Measurements from ENCODE around the gene CSF3R.
A peak's percentile ranks its signal among the peaks of the same experiment; 100 is the strongest.
"Not testable (repeated sequence)": the region's sequence is repeated elsewhere in the genome, so short reads cannot be mapped to it uniquely, and the experiment has no call there.

CSF3R gene

DNA sequence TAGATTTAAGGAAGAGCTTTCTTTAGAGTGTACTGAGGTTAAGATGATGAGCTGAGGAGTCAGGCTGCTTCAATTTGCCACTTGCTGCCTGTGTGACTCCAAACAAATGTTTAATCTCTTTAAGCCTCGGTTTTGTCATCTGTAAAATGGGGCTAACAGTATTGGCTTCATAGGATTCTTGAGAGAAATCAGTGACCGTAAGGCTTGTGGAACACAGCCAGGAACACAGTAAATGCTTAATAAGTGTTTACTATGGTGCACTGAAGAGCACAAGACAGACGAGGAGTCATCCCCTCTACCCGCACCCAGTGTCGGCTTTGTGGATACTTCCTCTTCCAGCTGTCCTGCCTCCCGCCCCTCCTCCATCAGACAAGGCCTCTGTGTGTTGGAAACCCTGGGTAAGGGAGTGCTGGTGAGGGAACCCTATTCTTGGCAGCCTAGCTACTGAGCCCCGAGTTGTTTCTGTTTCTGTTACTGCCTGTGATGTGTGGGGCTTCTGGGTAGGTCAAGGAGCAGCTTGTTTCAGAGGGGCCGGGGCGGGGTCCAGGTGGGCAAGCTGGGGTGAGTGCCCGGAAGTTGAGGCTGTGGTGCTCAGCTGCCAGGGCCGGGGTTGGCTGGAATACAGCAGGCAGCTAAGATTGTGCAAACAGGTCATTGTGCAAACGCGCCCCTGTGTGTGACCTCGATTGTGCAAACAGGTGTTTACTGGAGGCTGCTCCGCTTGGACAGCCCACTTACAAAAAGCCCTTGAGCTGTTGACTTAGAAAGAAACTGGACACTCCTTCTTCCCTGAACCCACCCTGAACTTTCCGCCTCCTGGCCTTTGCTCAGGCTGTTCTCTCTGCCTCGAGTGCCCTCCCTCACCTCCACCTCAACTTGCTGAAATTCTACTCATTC lies 4.0 kb upstream of the CSF3R start:
- in situ Hi-C loops (cut with HindIII; ENCODE audit: low pct_unique_long_range_greater_than_20kb, low sequenced_read_pairs): no loop called here
- no peak for TF ChIP-seq JUND (IDR thresholded peaks at IDR 0.05; ENCODE audit: low read depth)
- peak; percentile 35 to 94 for DNase-seq (ENCODE audit: low read depth in 1 of 2, low spot score in 1 of 2)

DNA sequence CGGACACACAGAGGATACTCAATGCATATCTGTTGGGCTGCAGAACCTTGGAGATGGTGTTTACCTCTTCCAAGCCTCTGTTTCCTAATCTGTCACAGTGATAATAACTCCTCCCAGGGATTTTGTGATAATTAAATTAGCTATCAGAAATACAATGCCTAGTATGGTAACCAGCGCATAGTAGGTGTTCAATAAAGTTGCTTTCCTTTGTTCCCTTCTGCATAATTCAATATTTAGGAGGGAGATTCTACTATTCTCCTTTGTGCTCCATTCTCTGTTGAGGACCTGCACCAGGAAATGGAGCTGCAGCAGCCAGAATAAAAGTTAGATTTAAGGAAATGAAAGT lies 3.4 kb upstream of the CSF3R start:
- no peak for DNase-seq (ENCODE audit: low read depth in 1 of 2, low spot score in 1 of 2)
- no peak for TF ChIP-seq JUND (IDR thresholded peaks at IDR 0.05; ENCODE audit: low read depth)
- in situ Hi-C loops (cut with HindIII; ENCODE audit: low pct_unique_long_range_greater_than_20kb, low sequenced_read_pairs): no loop called here

DNA sequence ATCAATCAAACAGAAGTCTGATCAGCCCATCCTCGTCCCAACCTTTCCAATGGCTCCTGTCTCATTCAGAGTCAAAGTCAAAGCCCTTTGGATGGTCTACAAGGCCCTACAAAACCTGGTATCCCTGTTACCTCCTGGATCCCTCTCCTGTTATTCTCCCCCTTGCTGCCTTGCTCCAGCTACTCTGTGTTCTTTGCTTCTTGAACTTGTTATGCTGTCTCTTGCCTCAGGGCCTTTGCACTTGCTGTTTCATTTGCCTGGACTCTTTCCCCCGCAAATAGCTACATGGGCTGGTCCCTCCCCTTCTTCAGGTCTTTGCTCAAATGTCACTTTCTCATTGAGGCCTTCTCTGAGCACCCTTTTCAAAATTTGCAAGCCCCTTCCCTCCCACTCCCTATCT lies 1.4 kb upstream of the CSF3R start:
- in situ Hi-C loops (cut with HindIII; ENCODE audit: low pct_unique_long_range_greater_than_20kb, low sequenced_read_pairs): no loop called here
- TF ChIP-seq JUND (IDR thresholded peaks at IDR 0.05; ENCODE audit: low read depth): no peak
- no peak for DNase-seq (ENCODE audit: low read depth in 1 of 2, low spot score in 1 of 2)

- no peak for TF ChIP-seq JUND (IDR thresholded peaks at IDR 0.05; ENCODE audit: low read depth)
- in situ Hi-C loops (cut with HindIII; ENCODE audit: low pct_unique_long_range_greater_than_20kb, low sequenced_read_pairs): no loop called here
- DNase-seq (ENCODE audit: low read depth in 1 of 2, low spot score in 1 of 2): no peak
Observed at GRCh38 chr1:36481771-36482723, 666 bp downstream of the CSF3R start.

DNA sequence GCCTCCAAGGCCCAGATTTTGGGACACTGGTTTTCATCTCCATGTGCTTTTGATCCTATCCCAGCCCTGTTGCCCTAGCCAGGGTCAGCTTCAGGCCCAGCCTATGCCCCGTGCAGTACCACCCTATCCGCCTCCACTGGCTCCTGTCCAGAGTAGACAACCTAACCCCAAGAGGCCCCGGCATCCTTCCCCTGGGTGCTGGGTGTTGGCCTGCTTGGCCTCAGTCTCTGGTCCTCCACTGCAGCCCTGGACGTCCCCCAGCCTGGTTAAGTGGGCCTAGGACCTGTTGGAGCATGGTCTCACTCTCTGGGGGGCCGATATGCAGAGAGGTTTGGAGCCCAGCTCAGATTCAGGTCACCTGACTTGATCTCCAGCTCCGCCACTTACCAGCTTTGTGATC lies 1.6 kb downstream of the CSF3R start:
- DNase-seq (ENCODE audit: low read depth in 1 of 2, low spot score in 1 of 2): no peak
- no peak for TF ChIP-seq JUND (IDR thresholded peaks at IDR 0.05; ENCODE audit: low read depth)
- in situ Hi-C loops (cut with HindIII; ENCODE audit: low pct_unique_long_range_greater_than_20kb, low sequenced_read_pairs): no loop called here

DNA sequence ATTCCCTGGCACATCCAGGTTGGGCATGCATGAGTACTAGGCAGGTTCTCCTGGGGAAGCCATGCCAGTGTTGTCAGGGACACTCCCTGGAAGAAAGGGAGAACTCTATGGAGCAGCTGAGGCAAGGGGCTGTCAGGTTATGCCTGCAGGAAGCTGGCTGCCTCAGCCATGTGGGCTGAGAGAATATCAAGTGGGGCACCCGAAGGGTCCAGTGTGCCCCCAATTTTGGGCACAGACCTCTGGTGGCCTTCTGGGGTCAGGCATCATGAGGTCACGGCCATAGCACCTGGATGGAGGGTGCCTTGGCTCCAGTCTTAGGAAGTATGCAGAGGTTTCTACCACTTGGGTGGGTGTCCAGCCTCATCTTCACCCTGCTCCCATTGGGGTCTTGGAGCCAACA lies 2.6 kb downstream of the CSF3R start:
- TF ChIP-seq JUND (IDR thresholded peaks at IDR 0.05; ENCODE audit: low read depth): no peak
- in situ Hi-C loops (cut with HindIII; ENCODE audit: low pct_unique_long_range_greater_than_20kb, low sequenced_read_pairs): no loop called here
- no peak for DNase-seq (ENCODE audit: low read depth in 1 of 2, low spot score in 1 of 2)

- TF ChIP-seq JUND (IDR thresholded peaks at IDR 0.05; ENCODE audit: low read depth): no peak
- DNase-seq (ENCODE audit: low read depth in 1 of 2, low spot score in 1 of 2): peak in 1 of 2 experiments; percentile 25
- in situ Hi-C loops (cut with HindIII; ENCODE audit: low pct_unique_long_range_greater_than_20kb, low sequenced_read_pairs): no loop called here
Observed at GRCh38 chr1:36479505-36480051, 3.1 kb downstream of the CSF3R start.

GRCh38 chr1:36477615-36478014 lies 5.1 kb downstream of the CSF3R start:
- in situ Hi-C loops (cut with HindIII; ENCODE audit: low pct_unique_long_range_greater_than_20kb, low sequenced_read_pairs); DNase-seq (ENCODE audit: low read depth in 1 of 2, low spot score in 1 of 2): not testable (repeated sequence)

DNA sequence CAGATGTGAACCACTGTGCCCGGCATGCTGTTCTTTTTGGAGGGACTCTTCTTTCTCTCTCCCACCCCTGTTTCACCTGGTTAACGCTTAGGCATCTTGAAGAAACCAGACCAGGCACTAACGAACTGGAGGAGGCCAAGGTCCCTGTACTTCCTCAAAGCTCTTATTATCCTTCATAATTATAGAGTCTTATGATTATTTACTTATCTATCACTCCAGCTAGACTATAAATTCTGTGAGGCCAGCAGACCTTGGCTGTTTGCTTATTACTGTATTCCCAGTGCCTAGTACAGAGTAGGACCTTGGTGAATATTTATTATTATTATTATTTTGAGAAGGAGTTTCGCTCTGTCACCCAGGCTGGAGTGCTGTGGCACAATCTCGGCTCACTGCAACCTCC lies 5.8 kb downstream of the CSF3R start:
- in situ Hi-C loops (cut with HindIII; ENCODE audit: low pct_unique_long_range_greater_than_20kb, low sequenced_read_pairs): no loop called here

DNA sequence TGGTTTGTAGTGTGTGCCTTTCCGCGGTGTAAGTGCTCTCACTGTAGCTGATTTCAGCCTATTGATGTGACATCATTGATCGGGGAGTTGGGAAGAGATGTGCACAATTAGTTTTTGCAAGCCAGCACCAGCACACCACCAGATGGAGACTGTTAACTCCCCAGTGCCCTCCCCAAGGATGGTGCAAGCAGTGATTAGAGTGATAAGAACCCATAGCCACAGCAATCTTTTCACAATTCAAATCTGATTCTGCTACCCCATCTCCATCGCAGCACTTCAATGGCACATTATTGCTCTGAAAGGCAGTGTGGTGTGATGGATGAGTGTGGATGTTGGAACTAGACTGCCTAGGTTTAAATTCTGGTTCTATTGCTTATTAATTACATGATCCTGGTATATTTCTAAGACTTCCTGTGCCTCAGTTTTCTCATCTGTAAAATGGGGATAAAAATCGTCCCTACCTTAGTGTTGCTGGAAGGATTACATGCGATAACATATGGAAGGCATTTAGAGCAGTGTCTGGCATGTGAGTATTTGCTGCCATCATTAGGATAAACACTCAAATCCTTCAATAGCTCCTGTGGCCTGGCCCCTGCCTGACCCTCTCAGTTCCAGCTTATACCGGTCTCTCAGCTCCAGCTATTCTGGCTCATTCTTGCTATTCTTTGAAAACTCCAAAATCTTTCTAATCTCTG lies 6.7 kb downstream of the CSF3R start:
- in situ Hi-C loops (cut with HindIII; ENCODE audit: low pct_unique_long_range_greater_than_20kb, low sequenced_read_pairs): no loop called here
- TF ChIP-seq JUND (IDR thresholded peaks at IDR 0.05; ENCODE audit: low read depth): no peak
- no peak for DNase-seq (ENCODE audit: low read depth in 1 of 2, low spot score in 1 of 2)

More for the DNA sequence above, 5.8 kb downstream of the CSF3R start:
- no peak for DNase-seq (ENCODE audit: low read depth in 1 of 2, low spot score in 1 of 2)
- no peak for TF ChIP-seq JUND (IDR thresholded peaks at IDR 0.05; ENCODE audit: low read depth)

DNA sequence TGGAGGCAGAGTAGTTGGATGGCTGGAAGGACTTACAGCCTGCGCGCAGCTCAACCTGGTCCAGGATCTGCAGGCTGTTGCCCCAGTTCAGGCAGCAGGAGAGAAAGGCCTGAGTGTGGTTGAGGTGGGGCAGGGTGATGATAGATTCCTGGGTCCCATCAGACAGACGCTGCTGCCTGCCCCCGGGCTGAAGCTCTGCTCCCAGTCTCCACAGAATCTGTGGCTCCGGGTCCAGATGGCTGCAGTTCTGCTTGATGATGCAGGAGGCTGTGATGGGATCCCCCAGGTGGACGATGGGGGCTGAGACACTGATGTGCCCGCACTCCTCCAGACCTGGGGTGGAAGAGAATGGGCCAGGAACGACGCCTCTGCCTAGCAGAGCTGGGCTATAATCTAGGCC lies 7.4 kb downstream of the CSF3R start:
- in situ Hi-C loops (cut with HindIII; ENCODE audit: low pct_unique_long_range_greater_than_20kb, low sequenced_read_pairs): no loop called here
- TF ChIP-seq JUND (IDR thresholded peaks at IDR 0.05; ENCODE audit: low read depth): no peak
- no peak for DNase-seq (ENCODE audit: low read depth in 1 of 2, low spot score in 1 of 2)

- in situ Hi-C loops (cut with HindIII; ENCODE audit: low pct_unique_long_range_greater_than_20kb, low sequenced_read_pairs): no loop called here
- TF ChIP-seq JUND (IDR thresholded peaks at IDR 0.05; ENCODE audit: low read depth): no peak
- DNase-seq (ENCODE audit: low read depth in 1 of 2, low spot score in 1 of 2): no peak
Observed at GRCh38 chr1:36472656-36473055, 10.1 kb downstream of the CSF3R start.

Data from T47D (cell line).